PC-3 (cell line): ENCODE results near the gene PSEN2.

ENCODE experiments used
- EZH2phosphoT487 ChIP-seq: fragments of 300-600 bp; sonication (generic); IDR thresholded peaks from 2 replicates; pipeline ENCODE4 v1.6.1; 2018; ENCODE audit warnings: mild to moderate bottlenecking, antibody characterized with exemption, low read length, borderline replicate concordance
- TF ChIP-seq, protein P1 (sequence below): fragments of 300-600 bp; sonication (generic); conservative IDR thresholded peaks from 2 replicates; pipeline ENCODE4 v1.5.1; 2017; ENCODE audit warnings: antibody characterized with exemption, low read depth, mild to moderate bottlenecking, low read length

GRCh38 chr1:226937940-226938725 is 67.7 kb downstream of the PSEN2 start:
- TF ChIP-seq, protein P1, sequence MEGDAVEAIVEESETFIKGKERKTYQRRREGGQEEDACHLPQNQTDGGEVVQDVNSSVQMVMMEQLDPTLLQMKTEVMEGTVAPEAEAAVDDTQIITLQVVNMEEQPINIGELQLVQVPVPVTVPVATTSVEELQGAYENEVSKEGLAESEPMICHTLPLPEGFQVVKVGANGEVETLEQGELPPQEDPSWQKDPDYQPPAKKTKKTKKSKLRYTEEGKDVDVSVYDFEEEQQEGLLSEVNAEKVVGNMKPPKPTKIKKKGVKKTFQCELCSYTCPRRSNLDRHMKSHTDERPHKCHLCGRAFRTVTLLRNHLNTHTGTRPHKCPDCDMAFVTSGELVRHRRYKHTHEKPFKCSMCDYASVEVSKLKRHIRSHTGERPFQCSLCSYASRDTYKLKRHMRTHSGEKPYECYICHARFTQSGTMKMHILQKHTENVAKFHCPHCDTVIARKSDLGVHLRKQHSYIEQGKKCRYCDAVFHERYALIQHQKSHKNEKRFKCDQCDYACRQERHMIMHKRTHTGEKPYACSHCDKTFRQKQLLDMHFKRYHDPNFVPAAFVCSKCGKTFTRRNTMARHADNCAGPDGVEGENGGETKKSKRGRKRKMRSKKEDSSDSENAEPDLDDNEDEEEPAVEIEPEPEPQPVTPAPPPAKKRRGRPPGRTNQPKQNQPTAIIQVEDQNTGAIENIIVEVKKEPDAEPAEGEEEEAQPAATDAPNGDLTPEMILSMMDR: no peak
- TF ChIP-seq EZH2phosphoT487: no peak
